Activated T-cell treated with anti-CD3 and anti-CD28 coated beads, Interleukin-2, amount 50 U/mL, for 72 hours (primary cell): Measurements from ENCODE around the gene LRSAM1. TPM values are rescaled to one million over a fixed set of nuclear protein-coding genes. Genes with fewer than 3 reads are reported as not detected.
A peak's percentile ranks its signal among the peaks of the same experiment; 100 is the strongest.

ENCODE experiments used
- ATAC-seq, 2 donors: fragments of 150-1000 bp; cut with Tn5 transposase; replicated peaks in 1 of 2; 2 replicates each; pipeline ENCODE4 v1.10.0; 2021; ENCODE audit warnings: moderate library complexity in 2 of 2, mild to moderate bottlenecking in 1 of 2
- DNase-seq, 2 donors: peaks; one replicate each; pipeline ENCODE4 v3.0.0; 2021 to 2022; ENCODE audit warnings: mixed read lengths in 1 of 2
- H3K27ac Mint-ChIP-seq: one replicate; pipeline ENCODE4 v1.8.0; 2022; ENCODE audit warnings: mild to moderate bottlenecking, moderate library complexity, mixed read lengths
- H3K27me3 Mint-ChIP-seq: one replicate; pipeline ENCODE4 v1.8.0; 2022; ENCODE audit warnings: low read depth, mixed read lengths
- H3K36me3 Mint-ChIP-seq, 2 donors: one replicate each; pipeline ENCODE4 v1.8.0; 2022; ENCODE audit warnings: mixed read lengths in 2 of 2, mild to moderate bottlenecking in 1 of 2; ENCODE audit not compliant: insufficient read depth in 2 of 2
- H3K4me1 Mint-ChIP-seq: one replicate; pipeline ENCODE4 v1.8.0; 2022; ENCODE audit warnings: low read depth, mixed read lengths
- H3K4me3 Mint-ChIP-seq, 2 donors: one replicate each; pipeline ENCODE4 v1.8.0; 2022; ENCODE audit warnings: mild to moderate bottlenecking in 2 of 2, mixed read lengths in 2 of 2, moderate library complexity in 2 of 2
- H3K9me3 Mint-ChIP-seq, 2 donors: one replicate each; pipeline ENCODE4 v1.8.0; 2022; ENCODE audit warnings: mixed read lengths in 2 of 2
- total RNA-seq, 2 donors: library from RNA; stranded (reverse); gene quantifications; one replicate each; pipeline ENCODE4 v1.2.3, GENCODE V29; 2022

LRSAM1 gene
- total RNA-seq, 2 donors from 2014 or later = 30.5 to 33.8 TPM

GRCh38 chr9:127500399-127500798, 49.1 kb downstream of the LRSAM1 start:
- ATAC-seq (no peak), DNase-seq (no peak)
- Mint-ChIP-seq H3K36me3 (no peaks in the 10 kb centered on the region), H3K9me3 (no peaks in the 10 kb centered on the region), H3K4me3 (no peak overlapping the region), H3K27ac (no peak overlapping the region), H3K27me3 (no peaks in the 10 kb centered on the region), H3K4me1 (no peaks in the 10 kb centered on the region)

DNA sequence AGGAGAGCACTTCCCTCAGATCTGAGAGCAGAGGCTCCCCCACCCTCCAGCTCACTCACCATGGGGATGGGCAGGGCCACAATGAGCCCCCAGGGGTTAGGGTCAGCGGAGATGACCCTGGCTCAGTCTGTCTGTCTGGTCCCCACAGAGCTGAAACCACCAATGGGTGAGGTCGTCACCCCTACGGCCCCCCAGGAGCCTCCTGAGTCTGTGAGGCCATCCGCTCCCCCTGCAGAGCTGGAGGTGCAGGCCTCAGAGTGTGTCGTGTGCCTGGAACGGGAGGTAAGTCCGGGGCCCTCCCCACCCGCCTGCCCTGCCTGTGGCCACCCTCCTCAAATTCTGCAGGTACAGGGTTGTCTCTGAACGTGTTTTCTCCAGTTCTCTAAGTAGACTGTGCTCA, 49.6 kb downstream of the LRSAM1 start:
- no peaks in the 10 kb centered on the region for H3K4me1 Mint-ChIP-seq
- H3K27me3 Mint-ChIP-seq = no peaks in the 10 kb centered on the region
- no peak overlapping the region for H3K4me3 Mint-ChIP-seq
- ATAC-seq (no peak), DNase-seq (no peak)
- H3K27ac Mint-ChIP-seq = no peak overlapping the region
- H3K36me3 Mint-ChIP-seq = no peaks in the 10 kb centered on the region
- no peaks in the 10 kb centered on the region for H3K9me3 Mint-ChIP-seq

GRCh38 chr9:127501821-127502343, 50.6 kb downstream of the LRSAM1 start:
- Mint-ChIP-seq H3K9me3 (no peaks in the 10 kb centered on the region), H3K36me3 (no peaks in the 10 kb centered on the region), H3K4me1 (no peaks in the 10 kb centered on the region), H3K27ac (no peak overlapping the region), H3K27me3 (no peaks in the 10 kb centered on the region), H3K4me3 (no peak overlapping the region)
- DNase-seq (no peak), ATAC-seq (no peak)

DNA sequence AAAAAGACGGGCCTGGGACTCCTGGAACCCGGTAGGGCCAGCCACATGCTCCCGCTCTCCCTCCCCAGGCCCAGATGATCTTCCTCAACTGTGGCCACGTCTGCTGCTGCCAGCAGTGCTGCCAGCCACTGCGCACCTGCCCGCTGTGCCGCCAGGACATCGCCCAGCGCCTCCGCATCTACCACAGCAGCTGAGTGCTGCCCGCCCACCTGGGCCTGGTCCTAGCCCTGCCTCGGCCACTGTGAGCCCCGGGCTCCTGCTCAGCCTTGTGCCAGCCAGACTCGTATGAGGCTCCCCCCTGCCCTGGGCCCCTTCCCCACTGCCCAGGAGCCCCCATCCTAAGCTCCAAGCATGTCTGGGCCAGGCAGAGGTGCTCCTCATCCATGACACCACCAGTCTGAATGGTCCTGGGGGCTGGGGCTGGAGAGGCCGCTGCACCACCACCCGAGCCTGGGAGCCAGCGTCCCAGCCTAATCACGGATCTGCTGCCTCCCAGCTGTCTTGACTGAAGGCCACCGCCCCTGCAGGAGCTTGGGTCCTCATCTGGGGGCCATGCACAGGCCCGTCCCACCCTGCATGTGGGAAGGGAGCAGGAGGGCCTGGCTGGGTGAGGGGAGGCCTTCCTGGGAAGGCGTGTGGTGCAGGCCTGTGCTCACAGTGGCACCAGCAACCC, 51.5 kb downstream of the LRSAM1 start:
- ATAC-seq (no peak), DNase-seq (no peak)
- no peaks in the 10 kb centered on the region for H3K27me3 Mint-ChIP-seq
- H3K4me1 Mint-ChIP-seq = no peaks in the 10 kb centered on the region
- H3K27ac Mint-ChIP-seq = no peak overlapping the region
- H3K9me3 Mint-ChIP-seq = no peaks in the 10 kb centered on the region
- H3K4me3 Mint-ChIP-seq = no peak overlapping the region
- no peaks in the 10 kb centered on the region for H3K36me3 Mint-ChIP-seq

DNA sequence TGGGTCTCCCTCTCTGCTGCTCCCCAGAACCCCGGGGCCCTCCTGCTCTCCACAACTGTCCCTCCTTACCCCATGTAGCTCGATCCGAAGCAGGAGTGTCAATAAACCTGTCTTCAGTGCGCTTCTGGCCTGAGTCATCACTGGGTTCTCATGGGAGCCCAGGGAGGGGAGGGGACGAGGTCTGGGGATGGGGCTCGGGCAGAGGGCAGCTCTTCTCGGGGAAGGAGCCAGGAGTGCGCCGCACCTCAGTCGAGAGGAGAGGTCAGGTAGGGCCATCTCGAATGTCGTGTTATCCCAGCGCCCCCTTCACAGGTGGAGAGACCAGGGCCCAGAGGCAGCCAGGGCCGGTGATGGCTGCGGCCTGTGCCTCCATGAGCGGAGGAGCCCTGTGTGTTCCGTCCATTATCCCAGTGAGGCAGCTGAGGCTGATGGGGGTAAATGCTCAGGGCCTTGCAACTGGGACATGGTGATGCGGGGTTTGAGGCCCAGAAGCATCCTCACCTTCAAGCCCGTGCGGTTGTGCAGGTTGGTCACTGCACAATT, 52.1 kb downstream of the LRSAM1 start:
- peak; percentile 25 to 26 for ATAC-seq
- Mint-ChIP-seq H3K4me1 (no peaks in the 10 kb centered on the region), H3K4me3 (no peak overlapping the region), H3K27me3 (no peaks in the 10 kb centered on the region), H3K9me3 (no peaks in the 10 kb centered on the region), H3K27ac (no peak overlapping the region), H3K36me3 (no peaks in the 10 kb centered on the region)
- no peak for DNase-seq

DNA sequence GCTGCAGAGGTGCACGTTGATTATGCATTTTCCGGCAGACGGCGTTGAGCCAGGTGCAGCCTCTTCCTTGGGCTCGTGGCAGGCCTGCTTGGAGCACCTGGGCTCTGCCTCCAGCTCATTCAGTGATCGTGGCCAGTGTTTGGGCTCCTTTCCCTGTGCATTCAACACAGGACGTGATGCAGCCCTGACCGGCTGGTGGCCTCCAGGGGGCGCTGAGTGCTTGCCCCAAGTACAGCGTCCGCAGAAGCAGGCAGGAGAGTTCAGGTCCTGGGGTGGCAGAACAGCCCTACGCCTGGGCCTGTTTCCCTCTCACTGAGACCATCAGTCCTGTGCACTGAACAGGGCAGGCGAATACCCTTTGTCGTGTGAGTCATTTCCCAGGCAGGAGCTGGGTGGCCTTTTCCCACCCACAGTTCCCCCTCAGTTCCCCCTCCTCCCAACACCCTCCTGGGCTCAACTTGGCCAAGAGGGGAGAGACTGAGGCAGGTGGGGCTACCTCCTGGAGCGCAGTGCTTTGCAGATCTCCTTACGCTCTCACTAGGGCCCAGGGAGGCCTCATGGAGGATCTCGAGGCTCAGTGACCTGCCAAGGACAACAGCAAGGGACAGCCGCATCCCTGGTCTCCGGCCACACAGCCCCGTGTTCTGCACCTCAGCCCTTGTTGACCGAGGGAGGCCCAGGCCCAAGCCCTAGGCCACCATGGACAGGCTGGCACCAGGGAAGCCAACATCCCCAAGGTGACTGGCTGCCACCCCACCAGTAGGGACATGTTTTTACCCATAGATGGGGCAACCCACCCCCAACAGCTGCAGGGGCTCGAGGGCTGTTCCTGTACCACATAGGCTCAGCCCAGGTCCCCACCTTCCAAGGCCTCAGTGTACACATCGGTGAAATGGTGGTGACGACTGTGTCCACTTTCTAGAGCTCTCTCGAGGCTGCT, 52.9 kb downstream of the LRSAM1 start:
- Mint-ChIP-seq H3K36me3 (no peaks in the 10 kb centered on the region), H3K27me3 (no peaks in the 10 kb centered on the region), H3K4me3 (no peak overlapping the region), H3K4me1 (no peaks in the 10 kb centered on the region), H3K27ac (no peak overlapping the region), H3K9me3 (no peaks in the 10 kb centered on the region)
- DNase-seq (peak; percentile 83 to 85), ATAC-seq (peak; percentile 81 to 82)

DNA sequence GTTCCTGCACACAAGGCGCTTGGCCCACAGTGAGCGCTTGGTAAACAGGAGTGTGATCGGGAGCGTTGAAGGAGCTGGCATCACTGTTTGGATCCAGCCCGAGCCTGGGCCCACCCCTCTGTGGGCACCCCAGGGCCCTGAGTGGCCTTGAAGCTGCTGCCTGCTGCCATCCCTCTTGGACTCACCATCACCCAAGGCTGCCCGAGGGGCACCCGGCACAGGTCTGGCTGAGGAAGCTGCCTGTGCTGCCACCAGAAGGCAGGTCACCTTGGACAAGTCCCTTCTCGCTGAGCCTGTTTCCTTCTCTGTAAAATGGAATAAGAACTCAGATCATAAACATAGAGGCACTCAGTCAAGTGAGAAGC, 53.6 kb downstream of the LRSAM1 start:
- DNase-seq = no peak
- ATAC-seq = no peak
- Mint-ChIP-seq H3K36me3 (no peaks in the 10 kb centered on the region), H3K9me3 (no peaks in the 10 kb centered on the region), H3K27ac (no peak overlapping the region), H3K4me3 (no peak overlapping the region), H3K4me1 (no peaks in the 10 kb centered on the region), H3K27me3 (no peaks in the 10 kb centered on the region)

DNA sequence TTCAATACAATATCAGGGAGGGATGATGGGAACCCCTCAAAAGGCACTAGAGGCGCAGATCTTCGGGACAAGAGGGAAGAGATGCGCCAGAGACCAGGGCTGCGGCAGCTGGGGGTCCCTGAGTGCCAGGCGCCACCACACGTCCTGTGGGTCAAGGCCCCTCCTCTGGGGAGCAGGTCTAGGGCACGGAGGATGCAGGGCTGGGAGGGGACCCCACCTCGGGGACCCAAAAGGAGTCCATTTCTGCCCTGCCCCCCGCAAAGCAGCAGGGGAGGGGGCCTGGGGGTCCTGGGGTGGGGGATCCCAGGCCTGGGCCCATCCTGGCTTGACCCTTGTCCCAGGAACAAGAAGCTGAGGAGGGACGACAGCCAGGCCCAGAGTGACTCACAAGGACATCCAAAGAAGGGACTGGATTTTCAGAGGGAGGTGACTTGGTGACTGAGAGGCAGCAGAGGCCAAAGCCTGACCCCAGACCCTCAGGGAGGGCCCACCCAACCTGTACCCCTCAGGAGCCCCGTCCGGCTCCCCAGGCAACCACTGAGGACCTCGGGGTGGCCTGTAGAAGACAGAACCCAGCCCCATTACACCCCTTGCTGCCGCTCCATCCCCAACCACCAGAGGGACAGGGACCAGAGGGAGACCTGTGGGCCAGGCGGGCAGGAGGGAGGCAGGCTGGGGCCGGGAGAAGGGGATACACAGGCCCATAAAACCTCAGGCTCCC, 54.2 kb downstream of the LRSAM1 start:
- DNase-seq (peak; percentile 36 to 48), ATAC-seq (peak in 1 of 2 donors; percentile 31)
- Mint-ChIP-seq H3K36me3 (no peaks in the 10 kb centered on the region), H3K27ac (no peak overlapping the region), H3K4me1 (no peaks in the 10 kb centered on the region), H3K27me3 (no peaks in the 10 kb centered on the region), H3K9me3 (no peaks in the 10 kb centered on the region), H3K4me3 (no peak overlapping the region)

DNA sequence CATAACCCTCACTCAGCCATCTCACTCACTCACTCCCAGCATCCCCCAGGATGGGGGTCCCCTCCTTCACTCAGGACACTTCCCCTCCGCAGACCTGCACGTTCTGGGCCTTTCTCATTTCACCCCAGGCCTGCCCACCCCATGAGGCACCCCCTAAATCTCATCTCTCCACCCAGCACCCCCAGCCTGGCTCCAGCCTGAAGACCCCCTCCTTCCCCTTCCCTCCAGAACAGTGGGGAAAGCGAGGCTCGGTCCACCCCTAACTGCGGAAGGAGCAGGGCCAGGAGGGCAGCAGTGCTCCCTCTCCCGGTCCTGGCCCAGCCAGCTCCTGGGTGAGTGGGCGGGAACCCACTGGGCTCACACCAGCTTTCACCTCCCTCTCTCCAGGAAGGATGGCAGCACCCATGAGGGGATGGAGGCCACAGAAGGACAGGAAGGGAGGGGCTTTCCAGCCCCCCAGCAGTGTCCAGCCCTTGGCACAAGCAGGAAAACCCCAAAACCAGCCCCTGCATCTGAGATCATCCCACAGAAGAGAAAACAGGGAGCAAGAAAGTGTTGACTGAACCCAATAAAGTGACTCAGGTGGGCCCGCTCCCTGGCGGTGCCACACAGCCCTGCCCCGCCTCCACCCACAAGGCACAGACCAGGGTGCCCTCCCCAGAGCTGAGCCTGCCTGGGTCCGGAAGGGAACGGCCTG, 55.0 kb downstream of the LRSAM1 start:
- Mint-ChIP-seq H3K9me3 (no peaks in the 10 kb centered on the region), H3K4me1 (no peaks in the 10 kb centered on the region), H3K27ac (no peak overlapping the region), H3K36me3 (no peaks in the 10 kb centered on the region), H3K4me3 (no peak overlapping the region), H3K27me3 (no peaks in the 10 kb centered on the region)
- ATAC-seq (no peak), DNase-seq (no peak)

- DNase-seq (no peak), ATAC-seq (no peak)
- H3K4me1 Mint-ChIP-seq = no peaks in the 10 kb centered on the region
- no peak overlapping the region for H3K27ac Mint-ChIP-seq
- no peaks in the 10 kb centered on the region for H3K36me3 Mint-ChIP-seq
- no peaks in the 10 kb centered on the region for H3K9me3 Mint-ChIP-seq
- H3K4me3 Mint-ChIP-seq = no peak overlapping the region
- H3K27me3 Mint-ChIP-seq = no peaks in the 10 kb centered on the region
Measured at GRCh38 chr9:127506814-127507750, 55.8 kb downstream of the LRSAM1 start.

GRCh38 chr9:127507751-127508648, 56.7 kb downstream of the LRSAM1 start:
- Mint-ChIP-seq H3K9me3 (no peaks in the 10 kb centered on the region), H3K4me1 (no peaks in the 10 kb centered on the region), H3K27ac (no peak overlapping the region), H3K36me3 (no peaks in the 10 kb centered on the region), H3K4me3 (no peak overlapping the region), H3K27me3 (no peaks in the 10 kb centered on the region)
- no peak for DNase-seq
- no peak for ATAC-seq
